Neural cell (in vitro differentiated cells): ENCODE data around the gene UVRAG. TPM values are rescaled to one million over a fixed set of nuclear protein-coding genes. Genes with fewer than 3 reads are reported as not detected.

Source experiments
- H2AFZ ChIP-seq: fragments of 200-600, 300-800 bp; sonication (generic), shearing (Covaris generic); 2 replicates; pipeline ENCODE4 v1.6.0; 2014; ENCODE audit warnings: low read depth, mild to moderate bottlenecking, antibody characterized with exemption, low read length, moderate library complexity
- H3F3A ChIP-seq: fragments of 200-600 bp; shearing (Covaris generic); 2 replicates; pipeline ENCODE4 v1.6.1; 2016; ENCODE audit warnings: mild to moderate bottlenecking, moderate library complexity, mixed read lengths, antibody characterized with exemption, low read length; ENCODE audit not compliant: insufficient read depth, poor library complexity, severe bottlenecking
- H3K27ac ChIP-seq: fragments of 200-600, 300-800 bp; sonication (generic), shearing (Covaris generic); 2 replicates; pipeline ENCODE4 v1.5.1; 2014; ENCODE audit warnings: mild to moderate bottlenecking, low read length, moderate library complexity
- H3K27me3 ChIP-seq: fragments of 300-800, 200-600 bp; sonication (generic), shearing (Covaris generic); 2 replicates; pipeline ENCODE4 v1.6.0; 2014; ENCODE audit warnings: mild to moderate bottlenecking, low read depth, low read length, moderate library complexity; ENCODE audit not compliant: insufficient read depth
- H3K36me3 ChIP-seq: fragments of 300-800, 200-600 bp; sonication (generic), shearing (Covaris generic); 2 replicates; pipeline ENCODE4 v1.5.1; 2014; ENCODE audit warnings: mild to moderate bottlenecking, antibody characterized with exemption, low read length, moderate library complexity; ENCODE audit not compliant: insufficient read depth
- H3K4me2 ChIP-seq: fragments of 300-800, 200-600 bp; sonication (generic), shearing (Covaris generic); 2 replicates; pipeline ENCODE4 v1.6.0; 2014; ENCODE audit warnings: mild to moderate bottlenecking, low read length
- H3K4me3 ChIP-seq: fragments of 300-800, 200-600 bp; sonication (generic), shearing (Covaris generic); 2 replicates; pipeline ENCODE4 v1.5.1; 2014; ENCODE audit warnings: mild to moderate bottlenecking, low read length, moderate library complexity
- H3K79me2 ChIP-seq: fragments of 200-600 bp; shearing (Covaris generic); replicated peaks from 2 replicates; pipeline ENCODE4 v1.6.0; 2014; ENCODE audit warnings: mild to moderate bottlenecking, low read length, moderate library complexity; ENCODE audit not compliant: insufficient read depth
- H3K9ac ChIP-seq: fragments of 300-800, 200-600 bp; sonication (generic), shearing (Covaris generic); 2 replicates; pipeline ENCODE4 v1.6.1; 2016; ENCODE audit warnings: mild to moderate bottlenecking, low read length, mixed read lengths
- H3K9me2 ChIP-seq: fragments of 200-600 bp; shearing (Covaris generic); 2 replicates; pipeline ENCODE4 v1.6.1; 2016; ENCODE audit warnings: mild to moderate bottlenecking, low read length, mixed read lengths; ENCODE audit not compliant: insufficient read depth
- H3K9me3 ChIP-seq: fragments of 200-600, 300-800 bp; sonication (generic), shearing (Covaris generic); 2 replicates; pipeline ENCODE4 v1.6.1; 2016; ENCODE audit warnings: mild to moderate bottlenecking, mixed run types, low read length, moderate library complexity, mixed read lengths
- H4K20me1 ChIP-seq: fragments of 200-600 bp; shearing (Covaris generic); 2 replicates; pipeline ENCODE4 v1.6.1; 2016; ENCODE audit warnings: mild to moderate bottlenecking, mixed run types; ENCODE audit not compliant: insufficient read depth
- EP300 ChIP-seq: fragments of 450-650 bp; conservative IDR thresholded peaks from 2 replicates; pipeline ENCODE4 v1.6.1; 2014; ENCODE audit warnings: antibody characterized with exemption, mild to moderate bottlenecking, moderate library complexity; ENCODE audit not compliant: poor library complexity, severe bottlenecking
- EZH2 ChIP-seq: fragments of 200-600, 300-800 bp; shearing (Covaris generic), sonication (generic); IDR thresholded peaks from 2 replicates; pipeline ENCODE4 v1.6.1; 2014; ENCODE audit warnings: antibody characterized with exemption, low read length, borderline replicate concordance, mild to moderate bottlenecking; ENCODE audit not compliant: insufficient read depth, poor library complexity, severe bottlenecking
- MXI1 ChIP-seq: fragments of 450-650 bp; conservative IDR thresholded peaks from 2 replicates; pipeline ENCODE4 v1.6.1; 2014; ENCODE audit warnings: antibody characterized with exemption, mild to moderate bottlenecking; ENCODE audit not compliant: poor library complexity, severe bottlenecking
- POLR2AphosphoS5 ChIP-seq: IDR thresholded peaks from 2 replicates; pipeline ENCODE4 v1.6.1; 2012
- RAD21 ChIP-seq: fragments of 450-650 bp; conservative IDR thresholded peaks from 2 replicates; pipeline ENCODE4 v1.6.1; 2014; ENCODE audit warnings: antibody characterized with exemption, mild to moderate bottlenecking, moderate library complexity
- SMC3 ChIP-seq: fragments of 450-650 bp; conservative IDR thresholded peaks from 2 replicates; pipeline ENCODE4 v1.6.1; 2014; ENCODE audit warnings: antibody characterized with exemption, mild to moderate bottlenecking, moderate library complexity; ENCODE audit not compliant: poor library complexity
- TAF1 ChIP-seq: IDR thresholded peaks from 2 replicates; pipeline ENCODE4 v1.6.1; 2012; ENCODE audit warnings: low read depth
- polyA plus RNA-seq: library from polyadenylated mRNA; depleted of rRNA; stranded (reverse); fragments of >200 nt; gene quantifications from 2 replicates; pipeline ENCODE4 v1.2.3, GENCODE V29; 2014
- TF ChIP-seq, protein P1 (sequence below): fragments of 450-650 bp; IDR thresholded peaks from 2 replicates; pipeline ENCODE4 v1.5.1; 2014; ENCODE audit warnings: antibody characterized with exemption, mild to moderate bottlenecking, moderate library complexity; ENCODE audit not compliant: poor library complexity, severe bottlenecking
- TF ChIP-seq, protein P2 (sequence below): IDR thresholded peaks from 2 replicates; pipeline ENCODE4 v1.6.1; 2012; ENCODE audit warnings: borderline replicate concordance

The UVRAG gene
- polyA plus RNA-seq, 1 donor from 2014 or later, result 31.6 TPM

DNA sequence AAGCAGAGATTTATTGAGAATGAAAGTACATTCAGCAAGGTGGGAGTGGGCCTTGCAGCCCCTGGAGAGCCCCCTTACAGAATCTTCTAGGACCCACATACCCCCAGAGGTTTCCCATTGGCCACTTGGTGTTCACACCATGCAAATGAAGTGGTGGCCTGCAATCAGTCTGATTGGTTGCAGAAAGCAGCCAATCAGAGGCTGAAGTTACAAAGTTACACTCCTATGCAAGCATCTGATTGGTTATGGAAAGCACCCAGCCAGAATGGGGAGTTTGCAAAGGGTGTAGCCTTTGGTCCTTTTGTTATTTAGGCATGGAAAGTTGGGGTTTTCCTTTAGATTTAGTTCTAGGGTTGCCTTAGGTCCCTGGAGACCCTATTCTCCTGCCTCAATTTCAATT, 34.9 kb downstream of the UVRAG start:
- Histone ChIP-seq H3K27me3 (no peaks in the 10 kb centered on the region), H3K9me3 (no peaks in the 10 kb centered on the region), H3K4me3 (no peak overlapping the region), H4K20me1 (no peaks in the 10 kb centered on the region), H3K9me2 (no peaks in the 10 kb centered on the region), H3K9ac (no peak overlapping the region), H3K79me2 (peaks cover 4% of the 10 kb centered on the region), H3K36me3 (no peaks in the 10 kb centered on the region), H3K27ac (no peak overlapping the region), H3K4me2 (no peak overlapping the region), H2AFZ (no peak overlapping the region), H3F3A (no peaks in the 10 kb centered on the region)
- TF ChIP-seq SMC3, result no peak
- no peak for TF ChIP-seq TAF1
- no peak for TF ChIP-seq MXI1
- no peak for TF ChIP-seq RAD21
- no peak for TF ChIP-seq EP300
- TF ChIP-seq EZH2, result no peak
- TF ChIP-seq, protein P1, sequence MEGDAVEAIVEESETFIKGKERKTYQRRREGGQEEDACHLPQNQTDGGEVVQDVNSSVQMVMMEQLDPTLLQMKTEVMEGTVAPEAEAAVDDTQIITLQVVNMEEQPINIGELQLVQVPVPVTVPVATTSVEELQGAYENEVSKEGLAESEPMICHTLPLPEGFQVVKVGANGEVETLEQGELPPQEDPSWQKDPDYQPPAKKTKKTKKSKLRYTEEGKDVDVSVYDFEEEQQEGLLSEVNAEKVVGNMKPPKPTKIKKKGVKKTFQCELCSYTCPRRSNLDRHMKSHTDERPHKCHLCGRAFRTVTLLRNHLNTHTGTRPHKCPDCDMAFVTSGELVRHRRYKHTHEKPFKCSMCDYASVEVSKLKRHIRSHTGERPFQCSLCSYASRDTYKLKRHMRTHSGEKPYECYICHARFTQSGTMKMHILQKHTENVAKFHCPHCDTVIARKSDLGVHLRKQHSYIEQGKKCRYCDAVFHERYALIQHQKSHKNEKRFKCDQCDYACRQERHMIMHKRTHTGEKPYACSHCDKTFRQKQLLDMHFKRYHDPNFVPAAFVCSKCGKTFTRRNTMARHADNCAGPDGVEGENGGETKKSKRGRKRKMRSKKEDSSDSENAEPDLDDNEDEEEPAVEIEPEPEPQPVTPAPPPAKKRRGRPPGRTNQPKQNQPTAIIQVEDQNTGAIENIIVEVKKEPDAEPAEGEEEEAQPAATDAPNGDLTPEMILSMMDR, result no peak
- TF ChIP-seq POLR2AphosphoS5, result no peak
- TF ChIP-seq, protein P2, sequence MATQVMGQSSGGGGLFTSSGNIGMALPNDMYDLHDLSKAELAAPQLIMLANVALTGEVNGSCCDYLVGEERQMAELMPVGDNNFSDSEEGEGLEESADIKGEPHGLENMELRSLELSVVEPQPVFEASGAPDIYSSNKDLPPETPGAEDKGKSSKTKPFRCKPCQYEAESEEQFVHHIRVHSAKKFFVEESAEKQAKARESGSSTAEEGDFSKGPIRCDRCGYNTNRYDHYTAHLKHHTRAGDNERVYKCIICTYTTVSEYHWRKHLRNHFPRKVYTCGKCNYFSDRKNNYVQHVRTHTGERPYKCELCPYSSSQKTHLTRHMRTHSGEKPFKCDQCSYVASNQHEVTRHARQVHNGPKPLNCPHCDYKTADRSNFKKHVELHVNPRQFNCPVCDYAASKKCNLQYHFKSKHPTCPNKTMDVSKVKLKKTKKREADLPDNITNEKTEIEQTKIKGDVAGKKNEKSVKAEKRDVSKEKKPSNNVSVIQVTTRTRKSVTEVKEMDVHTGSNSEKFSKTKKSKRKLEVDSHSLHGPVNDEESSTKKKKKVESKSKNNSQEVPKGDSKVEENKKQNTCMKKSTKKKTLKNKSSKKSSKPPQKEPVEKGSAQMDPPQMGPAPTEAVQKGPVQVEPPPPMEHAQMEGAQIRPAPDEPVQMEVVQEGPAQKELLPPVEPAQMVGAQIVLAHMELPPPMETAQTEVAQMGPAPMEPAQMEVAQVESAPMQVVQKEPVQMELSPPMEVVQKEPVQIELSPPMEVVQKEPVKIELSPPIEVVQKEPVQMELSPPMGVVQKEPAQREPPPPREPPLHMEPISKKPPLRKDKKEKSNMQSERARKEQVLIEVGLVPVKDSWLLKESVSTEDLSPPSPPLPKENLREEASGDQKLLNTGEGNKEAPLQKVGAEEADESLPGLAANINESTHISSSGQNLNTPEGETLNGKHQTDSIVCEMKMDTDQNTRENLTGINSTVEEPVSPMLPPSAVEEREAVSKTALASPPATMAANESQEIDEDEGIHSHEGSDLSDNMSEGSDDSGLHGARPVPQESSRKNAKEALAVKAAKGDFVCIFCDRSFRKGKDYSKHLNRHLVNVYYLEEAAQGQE, result no peak

GRCh38 chr11:75850787-75851186, 35.8 kb downstream of the UVRAG start:
- Histone ChIP-seq H3K9me3 (no peaks in the 10 kb centered on the region), H4K20me1 (no peaks in the 10 kb centered on the region), H3K4me3 (no peak overlapping the region), H3K4me2 (no peak overlapping the region), H3K9me2 (no peaks in the 10 kb centered on the region), H2AFZ (no peak overlapping the region), H3K9ac (no peak overlapping the region), H3K79me2 (peaks cover under 1% of the 10 kb centered on the region), H3F3A (no peaks in the 10 kb centered on the region), H3K36me3 (no peaks in the 10 kb centered on the region), H3K27ac (no peak overlapping the region), H3K27me3 (no peaks in the 10 kb centered on the region)
- TF ChIP-seq TAF1 (no peak), POLR2AphosphoS5 (no peak), RAD21 (no peak), MXI1 (no peak), SMC3 (no peak), EZH2 (no peak), EP300 (no peak)
- TF ChIP-seq, protein P1, result no peak
- TF ChIP-seq, protein P2, result no peak
